SU-DHL-6 (cell line): ENCODE data around the gene ATP1B2.

ENCODE experiments used
- EZH2phosphoT487 ChIP-seq: fragments of 200-600 bp; sonication (generic), shearing (Covaris generic); conservative IDR thresholded peaks from 2 replicates; pipeline ENCODE4 v1.6.1; 2018; ENCODE audit warnings: mild to moderate bottlenecking, antibody characterized with exemption, low read length, moderate library complexity, mixed read lengths
- TF ChIP-seq, protein P1 (sequence below): fragments of 200-600 bp; sonication (generic); IDR thresholded peaks from one replicate; pipeline ENCODE4 v1.5.1; 2017; ENCODE audit warnings: antibody characterized with exemption, mild to moderate bottlenecking, low read length, moderate library complexity; ENCODE audit not compliant: insufficient read depth, poor library complexity, severe bottlenecking

DNA sequence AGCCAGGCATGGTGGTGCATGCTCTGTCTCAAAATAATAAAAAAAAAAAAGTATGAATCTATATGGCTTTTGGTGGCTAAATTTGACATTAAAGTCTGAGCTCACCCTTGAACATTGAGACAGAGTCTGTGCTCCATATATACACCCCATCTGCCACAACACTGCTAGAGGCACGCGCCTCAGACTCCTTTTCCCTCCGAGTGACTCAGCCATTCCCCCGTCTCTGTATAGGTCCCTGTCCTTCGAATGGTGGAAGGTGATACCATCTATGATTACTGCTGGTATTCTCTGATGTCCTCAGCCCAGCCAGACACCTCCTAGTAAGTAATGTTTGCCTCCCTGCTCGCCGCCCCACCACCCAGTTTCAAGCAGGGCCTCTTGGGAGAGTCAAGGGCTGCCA lies 49.8 kb downstream of the ATP1B2 start:
- no peak for TF ChIP-seq EZH2phosphoT487
- TF ChIP-seq, protein P1, sequence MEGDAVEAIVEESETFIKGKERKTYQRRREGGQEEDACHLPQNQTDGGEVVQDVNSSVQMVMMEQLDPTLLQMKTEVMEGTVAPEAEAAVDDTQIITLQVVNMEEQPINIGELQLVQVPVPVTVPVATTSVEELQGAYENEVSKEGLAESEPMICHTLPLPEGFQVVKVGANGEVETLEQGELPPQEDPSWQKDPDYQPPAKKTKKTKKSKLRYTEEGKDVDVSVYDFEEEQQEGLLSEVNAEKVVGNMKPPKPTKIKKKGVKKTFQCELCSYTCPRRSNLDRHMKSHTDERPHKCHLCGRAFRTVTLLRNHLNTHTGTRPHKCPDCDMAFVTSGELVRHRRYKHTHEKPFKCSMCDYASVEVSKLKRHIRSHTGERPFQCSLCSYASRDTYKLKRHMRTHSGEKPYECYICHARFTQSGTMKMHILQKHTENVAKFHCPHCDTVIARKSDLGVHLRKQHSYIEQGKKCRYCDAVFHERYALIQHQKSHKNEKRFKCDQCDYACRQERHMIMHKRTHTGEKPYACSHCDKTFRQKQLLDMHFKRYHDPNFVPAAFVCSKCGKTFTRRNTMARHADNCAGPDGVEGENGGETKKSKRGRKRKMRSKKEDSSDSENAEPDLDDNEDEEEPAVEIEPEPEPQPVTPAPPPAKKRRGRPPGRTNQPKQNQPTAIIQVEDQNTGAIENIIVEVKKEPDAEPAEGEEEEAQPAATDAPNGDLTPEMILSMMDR, result no peak
